K562 (cell line): ENCODE data around the gene TRIOBP. TPM values are rescaled to one million over a fixed set of nuclear protein-coding genes. Genes with fewer than 3 reads are reported as not detected.

Experiments
- ATAC-seq: fragments of 200-7000 bp; cut with Tn5 transposase; 3 replicates; pipeline ENCODE4 v1.9.1; 2020; ENCODE audit warnings: moderate library complexity
- BruUV-seq: library from RNA; stranded (reverse); fragments of 400-500 nt; replicated peaks from 2 replicates; lab custom pipeline; 2021; lab: Mats Ljungman, UMichigan
- CTCF ChIA-PET: fragments of 300-600 bp; formaldehyde crosslinking; extraction: SDS; loops from one replicate; lab custom pipeline; 2021; ENCODE audit warnings: low intra/inter-chr PET ratio; lab: Yijun Ruan, JAX
- POLR2A ChIA-PET: fragments of 300-600, 350-650 bp; sonication (Branson Sonifier 250); formaldehyde crosslinking; extraction: SDS; loops from one replicate; lab custom pipeline; 2021; ENCODE audit warnings: antibody characterized with exemption, inconsistent platforms; lab: Yijun Ruan, JAX
- DNase-seq, 4 experiments: peaks; one replicate each; pipeline versions ENCODE4 v3.0.0 to v3.0.0-alpha.2; 2011 to 2018; ENCODE audit warnings: low spot score in 3 of 4, mixed read lengths in 3 of 4; ENCODE audit errors: extremely low read depth in 1 of 4
- FAIRE-seq: peaks from 2 replicates; lab custom pipeline; 2011; peaks lifted over from hg19 to GRCh38; lab: Jason Lieb, UNC
- H2AFZ ChIP-seq: 2 replicates; pipeline ENCODE4 v1.6.0; 2011; ENCODE audit warnings: low read depth, low read length, control low read depth, inconsistent platforms
- H3K27ac ChIP-seq: fragments of 200-600 bp; 3 replicates; pipeline ENCODE4 v1.8.0; 2011; ENCODE audit warnings: low read depth, mild to moderate bottlenecking, control low read depth, inconsistent platforms, low read length, moderate library complexity, mixed read lengths; ENCODE audit errors: extremely low read depth
- H3K27me3 ChIP-seq, 2 experiments: fragments of 300-600 bp in 1 of 2; 2 replicates in 1 of 2; 3 replicates in 1 of 2; pipeline versions ENCODE4 v1.6.0 to v1.8.0; 2011; ENCODE audit warnings: inconsistent platforms in 2 of 2, low read length in 2 of 2, mild to moderate bottlenecking in 1 of 2, mixed read lengths in 1 of 2, moderate library complexity in 1 of 2; ENCODE audit not compliant: control insufficient read depth in 2 of 2, insufficient read depth in 2 of 2
- H3K36me3 ChIP-seq: fragments of 300-600 bp; 3 replicates; pipeline ENCODE4 v1.8.0; 2011; ENCODE audit warnings: mild to moderate bottlenecking, low read length, inconsistent platforms; ENCODE audit not compliant: control insufficient read depth, insufficient read depth
- H3K4me1 ChIP-seq, 2 experiments: fragments of 200-600 bp in 1 of 2; replicated peaks in 1 of 2; 2 replicates in 1 of 2; 3 replicates in 1 of 2; pipeline versions ENCODE4 v1.5.1 to v1.8.0; 2011; ENCODE audit warnings: inconsistent platforms in 2 of 2, low read length in 2 of 2, mild to moderate bottlenecking in 1 of 2, mixed read lengths in 1 of 2, moderate library complexity in 1 of 2; ENCODE audit not compliant: control insufficient read depth in 2 of 2, insufficient read depth in 2 of 2
- H3K4me2 ChIP-seq: 2 replicates; pipeline ENCODE4 v1.6.1; 2011; ENCODE audit warnings: low read length, control low read depth, inconsistent platforms, mixed read lengths; ENCODE audit not compliant: insufficient read depth
- H3K4me3 ChIP-seq: fragments of 200-600 bp; sonication (generic), shearing (Covaris generic); 2 replicates; pipeline ENCODE4 v1.5.1; 2016; ENCODE audit warnings: control low read depth, inconsistent platforms
- H3K79me2 ChIP-seq: fragments of 200-600 bp; 3 replicates; pipeline ENCODE4 v1.8.0; 2011; ENCODE audit warnings: low read length, inconsistent platforms; ENCODE audit not compliant: control insufficient read depth, insufficient read depth
- H3K9ac ChIP-seq, 2 experiments: 2 replicates each; pipeline versions ENCODE4 v1.6.0 to v1.6.1; 2011; ENCODE audit warnings: low read depth in 2 of 2, low read length in 2 of 2, control low read depth in 1 of 2, inconsistent platforms in 1 of 2, mild to moderate bottlenecking in 1 of 2, mixed read lengths in 1 of 2; ENCODE audit not compliant: insufficient read depth in 1 of 2
- H3K9me1 ChIP-seq: one replicate; pipeline ENCODE4 v1.6.0; 2011; ENCODE audit warnings: inconsistent platforms, mild to moderate bottlenecking, low read length, moderate library complexity; ENCODE audit not compliant: control insufficient read depth, insufficient read depth
- H3K9me3 ChIP-seq: replicated peaks from 2 replicates; pipeline ENCODE4 v1.5.1; 2011; ENCODE audit warnings: low read depth, low read length, inconsistent platforms; ENCODE audit not compliant: control insufficient read depth, insufficient read depth
- H4K20me1 ChIP-seq: replicated peaks from 2 replicates; pipeline ENCODE4 v1.6.1; 2011; ENCODE audit warnings: low read length, inconsistent platforms, mixed read lengths; ENCODE audit not compliant: control insufficient read depth, insufficient read depth
- MAFK ChIP-seq: IDR thresholded peaks from 2 replicates; pipeline ENCODE4 v1.6.1; 2011; ENCODE audit warnings: low read length, improper control_type of control experiment
- NR2C1 ChIP-seq, 2 experiments: fragments of 450-650 bp; IDR thresholded peaks; 2 replicates each; pipeline ENCODE4 v1.6.1; 2017; ENCODE audit warnings: mild to moderate bottlenecking in 2 of 2, antibody characterized with exemption in 1 of 2, inconsistent platforms in 1 of 2, missing compliant biosample characterization in 1 of 2, missing genetic modification characterization in 1 of 2
- WGBS: fragments of 100-300 bp; shearing (Covaris generic); methylation state at CpG from one replicate; pipeline ENCODE4 v1.1.6; 2016; ENCODE audit warnings: low coverage, mixed read lengths; ENCODE audit not compliant: insufficient coverage; ENCODE audit errors: missing lambda C conversion rate; 5-methylcytosine and 5-hydroxymethylcytosine counted together
- in situ Hi-C: fragments of 300-500 bp; cut with MboI; formaldehyde crosslinking; loops from 4 replicates; pipeline ENCODE4 v1.15.0; 2018; ENCODE audit warnings: inconsistent platforms, mixed read lengths
- intact Hi-C: fragments of 100-400 bp; cut with micrococcal nuclease; formaldehyde crosslinking; loops from 2 replicates; pipeline ENCODE4 v1.14.2; 2022
- polyA plus RNA-seq, 8 experiments: library from polyadenylated mRNA; depleted of rRNA in 4 of 8; stranded (reverse) in 5 of 8; unstranded in 3 of 8; fragments of >200 nt; fragmentation: Nextera tagmentation in 2 of 8; fragmentation: Illumina TruSeq in 1 of 8; extraction: Ambion mirVana in 2 of 8; extraction: Trizol in 1 of 8; gene quantifications; 2 replicates each; pipeline versions ENCODE4 v1.2.1 to v1.2.3, GENCODE V29; 2011 to 2014; ENCODE audit warnings: inconsistent platforms in 1 of 8, missing spikeins in 1 of 8
- total RNA-seq, 7 experiments: library from RNA; depleted of rRNA in 6 of 7; stranded (reverse); fragments of >200 nt in 6 of 7; fragmentation: Illumina TruSeq in 2 of 7; extraction: Trizol in 2 of 7; gene quantifications; 2 replicates each; pipeline versions ENCODE4 v1.2.1 to v1.2.3, GENCODE V29; 2011 to 2021; ENCODE audit warnings: low replicate concordance in 1 of 7
- TF ChIP-seq, protein P1 (sequence below), 2 experiments: fragments of 450-650 bp; IDR thresholded peaks; 2 replicates each; pipeline ENCODE4 v1.6.1; 2016

Gene TRIOBP
- total and polyA plus RNA-seq, 9 of the 15 experiments (the other 6 are each of a cell fraction or from before 2014, with no cell fraction given) = 0.24 to 13.8 (median 5.5) TPM

DNA sequence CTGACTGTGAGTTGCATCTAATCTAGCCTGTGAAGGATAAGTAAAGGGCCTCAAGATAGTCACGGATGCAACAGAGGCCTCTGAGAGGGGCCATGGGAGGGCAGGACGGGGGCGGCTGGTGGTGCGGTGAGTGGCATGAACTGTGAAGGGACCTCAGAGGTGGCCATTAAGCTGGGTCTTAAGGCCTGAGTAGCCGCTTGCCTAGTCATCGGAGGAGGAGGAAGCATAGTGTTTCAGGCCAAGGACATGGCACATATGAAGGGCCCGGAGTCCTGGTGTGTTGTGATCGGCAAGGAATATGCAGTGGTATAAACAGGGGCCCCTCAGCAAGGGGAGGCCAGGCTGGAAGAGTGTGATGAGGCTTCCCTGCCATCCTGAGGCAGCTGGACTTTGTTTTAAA is 51.8 kb downstream of the TRIOBP start:
- Histone ChIP-seq H3K4me1 (peaks cover 18 to 69% of the 10 kb centered on the region in 2 experiments), H4K20me1 (no peaks in the 10 kb centered on the region; the same call in 1 of the 2 replicates), H3K27ac (no peak overlapping the region), H3K9me3 (no peaks in the 10 kb centered on the region), H2AFZ (no peak overlapping the region), H3K79me2 (peaks cover 21% of the 10 kb centered on the region), H3K4me3 (no peak overlapping the region), H3K9ac (peak overlapping the region in 1 of 2 experiments; percentile 52; a peak in 1 of 4 replicates), H3K4me2 (no peak overlapping the region), H3K36me3 (no peaks in the 10 kb centered on the region), H3K9me1 (no peaks in the 10 kb centered on the region), H3K27me3 (no peaks in the 10 kb centered on the region)
- FAIRE-seq (no peak), DNase-seq (no peak), ATAC-seq (no peak)
- TF ChIP-seq MAFK = no peak
- TF ChIP-seq, protein P1, sequence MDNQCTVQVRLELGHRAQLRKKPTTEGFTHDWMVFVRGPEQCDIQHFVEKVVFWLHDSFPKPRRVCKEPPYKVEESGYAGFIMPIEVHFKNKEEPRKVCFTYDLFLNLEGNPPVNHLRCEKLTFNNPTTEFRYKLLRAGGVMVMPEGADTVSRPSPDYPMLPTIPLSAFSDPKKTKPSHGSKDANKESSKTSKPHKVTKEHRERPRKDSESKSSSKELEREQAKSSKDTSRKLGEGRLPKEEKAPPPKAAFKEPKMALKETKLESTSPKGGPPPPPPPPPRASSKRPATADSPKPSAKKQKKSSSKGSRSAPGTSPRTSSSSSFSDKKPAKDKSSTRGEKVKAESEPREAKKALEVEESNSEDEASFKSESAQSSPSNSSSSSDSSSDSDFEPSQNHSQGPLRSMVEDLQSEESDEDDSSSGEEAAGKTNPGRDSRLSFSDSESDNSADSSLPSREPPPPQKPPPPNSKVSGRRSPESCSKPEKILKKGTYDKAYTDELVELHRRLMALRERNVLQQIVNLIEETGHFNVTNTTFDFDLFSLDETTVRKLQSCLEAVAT (IDR thresholded peaks at IDR 0.05) = peak in 1 of 2 experiments; percentile 63; a peak in 1 of 4 replicates
- BruUV-seq = no TSS peak
- in situ Hi-C loops = no loop called here
- 55% methylated on average over 8 of the region's 8 CpGs for WGBS
- intact Hi-C loops = no loop called here
- CTCF ChIA-PET = no interaction called here
- POLR2A ChIA-PET = interaction anchor here (1.0 kb wide), 1 partner anchor 9 kb away, joined by 4 read pairs; no protein-coding TSS in a partner anchor

- ChIA-PET POLR2A (interaction anchor here (1.0 to 1.8 kb wide), 3 partner anchors 8 to 27 kb away, joined by 3 to 9 read pairs (median 4); no protein-coding TSS in a partner anchor), CTCF (interaction anchor here (0.6 kb wide), 1 partner anchor 274 kb away, joined by 5 read pairs; no protein-coding TSS in a partner anchor)
- Histone ChIP-seq H4K20me1 (no peaks in the 10 kb centered on the region; the same call in 1 of the 2 replicates), H3K36me3 (no peaks in the 10 kb centered on the region), H3K27me3 (no peaks in the 10 kb centered on the region), H3K9me1 (no peaks in the 10 kb centered on the region), H3K4me3 (no peak overlapping the region), H3K27ac (no peak overlapping the region), H3K9me3 (no peaks in the 10 kb centered on the region), H3K4me2 (no peak overlapping the region), H3K79me2 (peaks cover 21% of the 10 kb centered on the region), H3K4me1 (peaks cover 18 to 67% of the 10 kb centered on the region in 2 experiments), H2AFZ (no peak overlapping the region), H3K9ac (no peak overlapping the region)
- DNase-seq = no peak
- in situ Hi-C loops (no loop called here), intact Hi-C loops (no loop called here)
- no peak for FAIRE-seq
- no TSS peak for BruUV-seq
- WGBS = 82% methylated on average over 12 of the region's 12 CpGs
- no peak for ATAC-seq
- TF ChIP-seq NR2C1 (IDR thresholded peaks at IDR 0.05) (no peak), NR2C1 (tag; IDR thresholded peaks at IDR 0.05) (no peak)
Measured at GRCh38 chr22:37749226-37749625, 52.4 kb downstream of the TRIOBP start.
